Osteocyte (in vitro differentiated cells): ENCODE measurements around the gene AKAP13. TPM values are rescaled to one million over a fixed set of nuclear protein-coding genes. Genes with fewer than 3 reads are reported as not detected.

ENCODE experiments used
- DNase-seq: peaks from one replicate; pipeline ENCODE4 v3.0.0; 2021; ENCODE audit warnings: mixed read lengths; ENCODE audit not compliant: unreplicated experiment; ENCODE audit errors: extremely low spot score
- H3K27ac Mint-ChIP-seq: one replicate; pipeline ENCODE4 v1.8.0; 2021; ENCODE audit warnings: mild to moderate bottlenecking, mixed read lengths; ENCODE audit not compliant: unreplicated experiment
- H3K27me3 Mint-ChIP-seq: one replicate; pipeline ENCODE4 v1.8.0; 2021; ENCODE audit warnings: mixed read lengths; ENCODE audit not compliant: unreplicated experiment
- H3K36me3 Mint-ChIP-seq: one replicate; pipeline ENCODE4 v1.8.0; 2021; ENCODE audit warnings: mixed read lengths; ENCODE audit not compliant: unreplicated experiment
- H3K4me1 Mint-ChIP-seq: one replicate; pipeline ENCODE4 v1.8.0; 2021; ENCODE audit warnings: mixed read lengths; ENCODE audit not compliant: unreplicated experiment
- H3K4me3 Mint-ChIP-seq: one replicate; pipeline ENCODE4 v1.8.0; 2021; ENCODE audit warnings: mild to moderate bottlenecking, moderate library complexity, mixed read lengths; ENCODE audit not compliant: unreplicated experiment
- H3K9me3 Mint-ChIP-seq: one replicate; pipeline ENCODE4 v1.8.0; 2021; ENCODE audit warnings: mixed read lengths; ENCODE audit not compliant: unreplicated experiment
- total RNA-seq: library from RNA; stranded (reverse); gene quantifications from 2 replicates; pipeline ENCODE4 v1.2.1, GENCODE V29; 2021
- TF ChIP-seq, protein P1 (sequence below): fragments of 200-600 bp; sonication (generic); IDR thresholded peaks from 2 replicates; pipeline ENCODE4 v1.5.0; 2021; ENCODE audit warnings: antibody characterized with exemption, mild to moderate bottlenecking, moderate library complexity

The AKAP13 gene
- total RNA-seq, 1 donor from 2014 or later = 146 TPM

GRCh38 chr15:85771781-85772445, 391.5 kb downstream of the AKAP13 start:
- DNase-seq = no peak
- Mint-ChIP-seq H3K27me3 (no peaks in the 10 kb centered on the region), H3K4me1 (peaks cover 24% of the 10 kb centered on the region), H3K36me3 (no peaks in the 10 kb centered on the region), H3K9me3 (no peaks in the 10 kb centered on the region), H3K27ac (peak overlapping the region; percentile 18), H3K4me3 (no peak overlapping the region)
- TF ChIP-seq, protein P1, sequence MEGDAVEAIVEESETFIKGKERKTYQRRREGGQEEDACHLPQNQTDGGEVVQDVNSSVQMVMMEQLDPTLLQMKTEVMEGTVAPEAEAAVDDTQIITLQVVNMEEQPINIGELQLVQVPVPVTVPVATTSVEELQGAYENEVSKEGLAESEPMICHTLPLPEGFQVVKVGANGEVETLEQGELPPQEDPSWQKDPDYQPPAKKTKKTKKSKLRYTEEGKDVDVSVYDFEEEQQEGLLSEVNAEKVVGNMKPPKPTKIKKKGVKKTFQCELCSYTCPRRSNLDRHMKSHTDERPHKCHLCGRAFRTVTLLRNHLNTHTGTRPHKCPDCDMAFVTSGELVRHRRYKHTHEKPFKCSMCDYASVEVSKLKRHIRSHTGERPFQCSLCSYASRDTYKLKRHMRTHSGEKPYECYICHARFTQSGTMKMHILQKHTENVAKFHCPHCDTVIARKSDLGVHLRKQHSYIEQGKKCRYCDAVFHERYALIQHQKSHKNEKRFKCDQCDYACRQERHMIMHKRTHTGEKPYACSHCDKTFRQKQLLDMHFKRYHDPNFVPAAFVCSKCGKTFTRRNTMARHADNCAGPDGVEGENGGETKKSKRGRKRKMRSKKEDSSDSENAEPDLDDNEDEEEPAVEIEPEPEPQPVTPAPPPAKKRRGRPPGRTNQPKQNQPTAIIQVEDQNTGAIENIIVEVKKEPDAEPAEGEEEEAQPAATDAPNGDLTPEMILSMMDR = no peak

- TF ChIP-seq, protein P1 = no peak
- H3K4me1 Mint-ChIP-seq = peaks cover 24% of the 10 kb centered on the region
- H3K36me3 Mint-ChIP-seq = no peaks in the 10 kb centered on the region
- H3K4me3 Mint-ChIP-seq = no peak overlapping the region
- no peak for DNase-seq
- no peaks in the 10 kb centered on the region for H3K9me3 Mint-ChIP-seq
- H3K27me3 Mint-ChIP-seq = no peaks in the 10 kb centered on the region
- no peak overlapping the region for H3K27ac Mint-ChIP-seq
These were observed 392.3 kb downstream of the AKAP13 start for GRCh38 chr15:85772668-85773067.

- H3K9me3 Mint-ChIP-seq = no peaks in the 10 kb centered on the region
- no peak overlapping the region for H3K4me3 Mint-ChIP-seq
- H3K4me1 Mint-ChIP-seq = peaks cover 24% of the 10 kb centered on the region
- H3K36me3 Mint-ChIP-seq = no peaks in the 10 kb centered on the region
- TF ChIP-seq, protein P1 = no peak
- no peak for DNase-seq
- no peaks in the 10 kb centered on the region for H3K27me3 Mint-ChIP-seq
- no peak overlapping the region for H3K27ac Mint-ChIP-seq
These were observed 392.8 kb downstream of the AKAP13 start for GRCh38 chr15:85773249-85773648.

DNA sequence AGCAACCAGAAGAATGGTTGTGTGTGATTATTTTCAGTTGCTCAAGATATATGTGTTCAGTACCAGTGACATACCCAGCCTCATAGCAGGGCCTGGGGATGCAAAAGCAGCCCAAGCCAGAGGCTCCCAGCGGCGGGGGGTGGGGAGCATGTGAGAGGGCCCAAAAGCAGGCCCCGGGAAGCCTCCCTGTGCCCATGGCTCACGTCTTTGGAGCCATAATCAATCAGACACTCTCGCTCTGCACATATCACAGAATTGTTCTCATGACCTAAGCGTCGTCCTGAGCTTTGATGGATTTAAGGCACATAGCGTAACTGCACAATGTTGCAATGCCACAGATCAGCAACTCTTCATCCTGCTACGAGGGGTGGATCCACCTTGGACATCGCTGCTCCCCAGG, 393.6 kb downstream of the AKAP13 start:
- Mint-ChIP-seq H3K36me3 (no peaks in the 10 kb centered on the region), H3K9me3 (no peaks in the 10 kb centered on the region), H3K27ac (no peak overlapping the region), H3K4me3 (no peak overlapping the region), H3K4me1 (peaks cover 24% of the 10 kb centered on the region), H3K27me3 (no peaks in the 10 kb centered on the region)
- no peak for DNase-seq
- TF ChIP-seq, protein P1 = no peak

GRCh38 chr15:85777250-85778106, 397.1 kb downstream of the AKAP13 start:
- no peak overlapping the region for H3K27ac Mint-ChIP-seq
- H3K36me3 Mint-ChIP-seq = no peaks in the 10 kb centered on the region

More at GRCh38 chr15:85777250-85778106, 397.1 kb downstream of the AKAP13 start:
- Mint-ChIP-seq H3K9me3 (no peaks in the 10 kb centered on the region), H3K4me3 (no peak overlapping the region), H3K4me1 (peaks cover 8% of the 10 kb centered on the region), H3K27me3 (no peaks in the 10 kb centered on the region)
- TF ChIP-seq, protein P1 = no peak
- no peak for DNase-seq
